Adrenal gland (tissue), 12 donors: ENCODE measurements around the gene ATP9A. TPM values are rescaled to one million over a fixed set of nuclear protein-coding genes. Genes with fewer than 3 reads are reported as not detected.

Source experiments
- DNase-seq, 7 donors: peaks; one replicate each; pipeline ENCODE4 v3.0.0-alpha.2; 2019 to 2020
- H3K27ac ChIP-seq, 5 donors: fragments of 200-600 bp; sonication (generic) in 4 of 5; 1 replicate in 3 of 5; 2 replicates in 2 of 5; pipeline versions ENCODE4 v1.5.1 to v1.8.0; 2016 to 2020; ENCODE audit warnings: mild to moderate bottlenecking in 1 of 5
- H3K27me3 ChIP-seq: fragments of 200-600 bp; 2 replicates; pipeline ENCODE4 v1.8.0; 2021
- H3K36me3 ChIP-seq, 2 donors: fragments of 200-600 bp; replicated peaks in 1 of 2; 1 replicate in 1 of 2; 2 replicates in 1 of 2; pipeline versions ENCODE4 v1.5.1 to v1.8.0; 2018 to 2022
- H3K4me1 ChIP-seq, 2 donors: fragments of 200-600 bp; replicated peaks in 1 of 2; 1 replicate in 1 of 2; 2 replicates in 1 of 2; pipeline versions ENCODE4 v1.5.1 to v1.8.0; 2018 to 2021
- H3K4me3 ChIP-seq, 4 donors: fragments of 200-600 bp; sonication (generic) in 3 of 4; one replicate each; pipeline ENCODE4 v1.5.1; 2016 to 2018
- H3K9me3 ChIP-seq, 3 donors: fragments of 200-600 bp; sonication (generic) in 1 of 3; replicated peaks in 1 of 3; 1 replicate in 2 of 3; 2 replicates in 1 of 3; pipeline versions ENCODE4 v1.5.1 to v1.8.0; 2016 to 2021
- CTCF ChIP-seq, 6 experiments: fragments of 450-650 bp in 4 of 6; fragments of 200-600 bp in 2 of 6; sonication (generic) in 1 of 6; IDR thresholded peaks; 1 replicate in 5 of 6; 2 replicates in 1 of 6; pipeline versions ENCODE4 v1.5.1 to v1.8.0; 2016 to 2021; ENCODE audit warnings: antibody characterized with exemption in 6 of 6, mild to moderate bottlenecking in 2 of 6, moderate library complexity in 1 of 6
- POLR2A ChIP-seq, 2 donors: fragments of 450-650 bp; IDR thresholded peaks; one replicate each; pipeline ENCODE4 v1.6.1; 2017; ENCODE audit warnings: antibody characterized with exemption in 2 of 2, mild to moderate bottlenecking in 2 of 2, moderate library complexity in 1 of 2
- WGBS, 4 donors: extraction: QIAGEN DNeasy Blood & Tissue Kit in 2 of 4; methylation state at CpG; one replicate each; pipeline versions ENCODE4 v1.1.5 to v1.1.7; 2013 to 2017; 5-methylcytosine and 5-hydroxymethylcytosine counted together
- intact Hi-C, 2 donors: fragments of 100-400 bp; cut with DNase I; formaldehyde crosslinking; loops; one replicate each; pipeline versions ENCODE4 v1.14.1 to v1.15.0; 2022 to 2023
- polyA plus RNA-seq, 3 donors: library from polyadenylated mRNA; stranded (reverse); fragments of 200-250 nt in 2 of 3; fragments of 350-450 nt in 1 of 3; fragmentation: Illumina TruSeq in 1 of 3; extraction: RNeasy Lipid Tissue Mini Kit (QIAGEN cat#74804) in 1 of 3; gene quantifications; one replicate each; pipeline ENCODE4 v1.2.3, GENCODE V29; 2013 to 2014
- total RNA-seq, 9 donors: library from RNA; depleted of rRNA in 4 of 9; stranded (reverse); fragments of >200 nt in 4 of 9; fragments of 120-200 nt in 1 of 9; fragmentation: NEBNext Ultra II Directional in 1 of 9; extraction: Animal tissue kit (Norgen Biotek cat#: 25700) in 1 of 9; gene quantifications; one replicate each; pipeline versions ENCODE4 v1.1.0 to v1.2.4, GENCODE V29; 2013 to 2023
- donor health status: healthy with polysubstance abuse.
- donor health status: Bipolar disorder and iron deficiency.
- donor health status: DM: yes; HTN: yes; CAD: no.
- donor health status: DM: no; HTN: no; CAD: no.
- donor health status: DM: no; HTN: no; CAD: no.
- donor health status: DM: yes; HTN: yes; CAD: no.

Gene ATP9A
- total and polyA plus RNA-seq, 12 donors: 3.7 to 34.5 (median 16.7) TPM

DNA sequence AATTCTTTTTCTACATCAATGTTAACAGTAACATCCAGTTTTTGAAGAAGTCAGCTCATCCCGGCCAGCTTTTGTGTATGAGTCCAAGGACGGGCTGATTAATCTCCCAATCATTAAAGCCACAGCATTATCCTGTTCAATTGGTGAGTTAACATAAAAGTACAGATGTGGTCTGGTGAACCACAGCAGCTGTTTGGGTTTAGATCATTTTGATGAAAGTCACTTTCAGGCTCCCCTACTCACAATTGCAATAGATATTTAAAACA is 156.6 kb downstream of the ATP9A start:
- Histone ChIP-seq H3K27me3 (no peaks in the 10 kb centered on the region), H3K9me3 (no peaks in the 10 kb centered on the region), H3K4me3 (no peak overlapping the region), H3K4me1 (no peaks in the 10 kb centered on the region), H3K27ac (no peak overlapping the region), H3K36me3 (no peaks in the 10 kb centered on the region)
- TF ChIP-seq CTCF (IDR thresholded peaks at IDR 0.05) (no peak), POLR2A (IDR thresholded peaks at IDR 0.05) (no peak)
- no peak for DNase-seq
- WGBS, 4 donors: 32 to 68% (median 54%) methylated on average over 2 of the region's 2 CpGs
- intact Hi-C loops: no loop called here

GRCh38 chr20:51610761-51611624 is 157.2 kb downstream of the ATP9A start:
- Histone ChIP-seq H3K27me3 (no peaks in the 10 kb centered on the region), H3K4me3 (no peak overlapping the region), H3K4me1 (no peaks in the 10 kb centered on the region), H3K9me3 (no peaks in the 10 kb centered on the region), H3K27ac (no peak overlapping the region), H3K36me3 (no peaks in the 10 kb centered on the region)
- TF ChIP-seq POLR2A (IDR thresholded peaks at IDR 0.05) (no peak), CTCF (IDR thresholded peaks at IDR 0.05) (no peak)
- DNase-seq: no peak
- 72 to 86% (median 77%) methylated on average over 16 of the region's 16 CpGs for WGBS, 4 donors
- intact Hi-C loops: no loop called here

- H3K27me3 ChIP-seq: no peaks in the 10 kb centered on the region
- H3K4me3 ChIP-seq: no peak overlapping the region
- no peaks in the 10 kb centered on the region for H3K4me1 ChIP-seq
- H3K27ac ChIP-seq: no peak overlapping the region
- no peaks in the 10 kb centered on the region for H3K36me3 ChIP-seq
- intact Hi-C loops: no loop called here
- TF ChIP-seq POLR2A (IDR thresholded peaks at IDR 0.05): no peak
- TF ChIP-seq CTCF (IDR thresholded peaks at IDR 0.05): no peak
- WGBS, 4 donors: 82 to 86% (median 84%) methylated on average over 8 of the region's 8 CpGs
- H3K9me3 ChIP-seq: no peaks in the 10 kb centered on the region
- no peak for DNase-seq
Observed at GRCh38 chr20:51610111-51610510, 158.1 kb downstream of the ATP9A start.

GRCh38 chr20:51609251-51609650 is 158.9 kb downstream of the ATP9A start:
- Histone ChIP-seq H3K4me3 (no peak overlapping the region), H3K27me3 (no peaks in the 10 kb centered on the region), H3K27ac (no peak overlapping the region), H3K9me3 (no peaks in the 10 kb centered on the region), H3K4me1 (no peaks in the 10 kb centered on the region), H3K36me3 (peaks cover 0 to 6% of the 10 kb centered on the region in 2 donors)
- intact Hi-C loops: loop anchor here in 1 of 2 donors (10.0 kb wide), 1 partner anchor 624 kb away; no protein-coding TSS in a partner anchor
- no peak for TF ChIP-seq POLR2A (IDR thresholded peaks at IDR 0.05)
- TF ChIP-seq CTCF (IDR thresholded peaks at IDR 0.05): no peak
- no peak for DNase-seq
- 83 to 100% (median 89%) methylated on average over 9 of the region's 9 CpGs for WGBS, 4 donors
